ENCODE measurements around the gene TMEM86B. TPM values are rescaled to one million over a fixed set of nuclear protein-coding genes. Genes with fewer than 3 reads are reported as not detected.
"Not testable (repeated sequence)": the region's sequence is repeated elsewhere in the genome, so short reads cannot be mapped to it uniquely, and the experiment has no call there.

Gene TMEM86B
- total RNA-seq, 1 experiment from 2014 or later = 0.98 TPM

- no peak for DNase-seq (ENCODE audit: low read depth)
Observed at GRCh38 chr19:55223291-55224037, 5.1 kb downstream of the TMEM86B start.

- DNase-seq (ENCODE audit: low read depth) = no peak
Observed at GRCh38 chr19:55220525-55220924, 8.0 kb downstream of the TMEM86B start.

GRCh38 chr19:55216461-55217198 is 11.9 kb downstream of the TMEM86B start:
- peak; percentile 99 for DNase-seq (ENCODE audit: low read depth)

- no peak for DNase-seq (ENCODE audit: low read depth)
Observed at GRCh38 chr19:55213547-55213946, 15.0 kb downstream of the TMEM86B start.

GRCh38 chr19:55212447-55212846 is 16.1 kb downstream of the TMEM86B start:
- DNase-seq (ENCODE audit: low read depth) = no peak

GRCh38 chr19:55209693-55210472 is 18.7 kb downstream of the TMEM86B start:
- DNase-seq (ENCODE audit: low read depth) = peak; percentile 87

GRCh38 chr19:55208880-55209692 is 19.5 kb downstream of the TMEM86B start, which contains the start of gene PTPRH:
Gene PTPRH (minus strand): TSS chr19:55209501. CDS start chr19:55209433, 68 bp downstream.
- DNase-seq (ENCODE audit: low read depth) = no peak

- peak; percentile 81 for DNase-seq (ENCODE audit: low read depth)
Observed at GRCh38 chr19:55206664-55207500, 21.7 kb downstream of the TMEM86B start.

GRCh38 chr19:55202199-55202598 is 26.4 kb downstream of the TMEM86B start:
- DNase-seq (ENCODE audit: low read depth) = not testable (repeated sequence)

GRCh38 chr19:55199620-55200204 is 28.9 kb downstream of the TMEM86B start:
- DNase-seq (ENCODE audit: low read depth) = no peak

- DNase-seq (ENCODE audit: low read depth) = no peak
Observed at GRCh38 chr19:55198651-55199050, 29.9 kb downstream of the TMEM86B start.

GRCh38 chr19:55197528-55197927 is 31.0 kb downstream of the TMEM86B start:
- DNase-seq (ENCODE audit: low read depth) = no peak

GRCh38 chr19:55196803-55197202 is 31.8 kb downstream of the TMEM86B start:
- DNase-seq (ENCODE audit: low read depth) = no peak

- DNase-seq (ENCODE audit: low read depth) = no peak
Observed at GRCh38 chr19:55193481-55193880, 35.1 kb downstream of the TMEM86B start.

GRCh38 chr19:55189403-55189835 is 39.1 kb downstream of the TMEM86B start:
- peak; percentile 75 for DNase-seq (ENCODE audit: low read depth)

- DNase-seq (ENCODE audit: low read depth) = no peak
Observed at GRCh38 chr19:55188625-55189024, 39.9 kb downstream of the TMEM86B start.

- DNase-seq (ENCODE audit: low read depth) = no peak
Observed at GRCh38 chr19:55186080-55186479, 42.5 kb downstream of the TMEM86B start.

- DNase-seq (ENCODE audit: low read depth) = no peak
Observed at GRCh38 chr19:55181740-55182139, 46.8 kb downstream of the TMEM86B start.

- no peak for DNase-seq (ENCODE audit: low read depth)
Observed at GRCh38 chr19:55179606-55180484, 48.7 kb downstream of the TMEM86B start, which contains the start of gene SYT5. Gene SYT5 (minus strand): TSS chr19:55180289. CDS start chr19:55179041, 1,248 bp downstream.

Data from LHCN-M2 (cell line).